Prostate gland (tissue), 2 donors: ENCODE measurements around the gene PRAC1.

Experiments used
- CTCF ChIP-seq, 4 experiments: fragments of 200-600 bp in 2 of 4; fragments of 450-650 bp in 2 of 4; sonication (generic) in 2 of 4; IDR thresholded peaks; 1 replicate in 3 of 4; 2 replicates in 1 of 4; pipeline ENCODE4 v1.5.1; 2016 to 2019; ENCODE audit warnings: antibody characterized with exemption in 4 of 4, mild to moderate bottlenecking in 2 of 4, moderate library complexity in 2 of 4
- POLR2A ChIP-seq: fragments of 450-650 bp; IDR thresholded peaks from one replicate; pipeline ENCODE4 v1.6.1; 2016; ENCODE audit warnings: antibody characterized with exemption, mild to moderate bottlenecking

GRCh38 chr17:48725004-48725287 lies 2.6 kb upstream of the PRAC1 start:
- TF ChIP-seq CTCF (IDR thresholded peaks at IDR 0.05) (no peak), POLR2A (no peak)
